HepG2 (cell line): ENCODE data around the gene DMXL1. TPM values are rescaled to one million over a fixed set of nuclear protein-coding genes. Genes with fewer than 3 reads are reported as not detected.

ENCODE experiments used
- ATAC-seq: fragments of 200-7000 bp; cut with Tn5 transposase; 3 replicates; pipeline ENCODE4 v1.9.1; 2020; ENCODE audit warnings: mild to moderate bottlenecking, moderate library complexity
- BruUV-seq: library from RNA; stranded (reverse); fragments of 400-500 nt; replicated peaks from 2 replicates; lab custom pipeline; 2021; lab: Mats Ljungman, UMichigan
- CTCF ChIA-PET: fragments of 300-600 bp; formaldehyde crosslinking; extraction: SDS; loops from one replicate; lab custom pipeline; 2021; ENCODE audit warnings: low total read pairs, inconsistent platforms, low intra/inter-chr PET ratio; lab: Yijun Ruan, JAX
- POLR2A ChIA-PET: fragments of 350-600 bp; sonication (Branson Sonifier 250); formaldehyde crosslinking; loops from one replicate; lab custom pipeline; 2020; ENCODE audit warnings: antibody characterized with exemption, inconsistent platforms; lab: Yijun Ruan, JAX
- DNase-seq: peaks from one replicate; pipeline ENCODE4 v3.0.0-alpha.2; 2015; ENCODE audit warnings: low spot score
- FAIRE-seq: peaks from 3 replicates; lab custom pipeline; 2011; peaks lifted over from hg19 to GRCh38; lab: Jason Lieb, UNC
- H2AFZ ChIP-seq: one replicate; pipeline ENCODE4 v1.6.1; 2011; ENCODE audit warnings: low read length, inconsistent platforms
- H3K27ac ChIP-seq: fragments of 300-600 bp; 3 replicates; pipeline ENCODE4 v1.8.0; 2011; ENCODE audit warnings: mixed run types, mild to moderate bottlenecking, mixed read lengths, low read length, inconsistent platforms; ENCODE audit not compliant: insufficient read depth; ENCODE audit errors: extremely low read length
- H3K27me3 ChIP-seq, 2 experiments: fragments of 200-600 bp in 1 of 2; 2 replicates in 1 of 2; 3 replicates in 1 of 2; pipeline versions ENCODE4 v1.6.0 to v1.8.0; 2011; ENCODE audit warnings: low read length in 2 of 2, mild to moderate bottlenecking in 2 of 2, moderate library complexity in 2 of 2, inconsistent platforms in 1 of 2; ENCODE audit not compliant: insufficient read depth in 2 of 2, control insufficient read depth in 1 of 2
- H3K36me3 ChIP-seq, 2 experiments: fragments of 200-600 bp in 1 of 2; replicated peaks in 1 of 2; 2 replicates in 1 of 2; 3 replicates in 1 of 2; pipeline versions ENCODE4 v1.5.1 to v1.8.0; 2011; ENCODE audit warnings: low read length in 2 of 2, inconsistent platforms in 1 of 2; ENCODE audit not compliant: insufficient read depth in 2 of 2, control insufficient read depth in 1 of 2
- H3K4me1 ChIP-seq: 2 replicates; pipeline ENCODE4 v1.5.1; 2012; ENCODE audit warnings: low read length, inconsistent platforms; ENCODE audit not compliant: insufficient read depth
- H3K4me2 ChIP-seq: 2 replicates; pipeline ENCODE4 v1.6.0; 2011; ENCODE audit warnings: low read depth, low read length, inconsistent platforms
- H3K4me3 ChIP-seq, 3 experiments: fragments of 200-600 bp in 1 of 3; sonication (generic), shearing (Covaris generic) in 1 of 3; replicated peaks in 1 of 3; 2 replicates each; pipeline ENCODE4 v1.5.1; 2011 to 2016; ENCODE audit warnings: low read length in 3 of 3, inconsistent platforms in 2 of 3, low read depth in 2 of 3, mild to moderate bottlenecking in 2 of 3, control low read depth in 1 of 3, mixed read lengths in 1 of 3; ENCODE audit not compliant: insufficient read depth in 1 of 3
- H3K79me2 ChIP-seq: one replicate; pipeline ENCODE4 v1.6.1; 2011; ENCODE audit warnings: low read length, inconsistent platforms; ENCODE audit not compliant: insufficient read depth
- H3K9ac ChIP-seq: 2 replicates; pipeline ENCODE4 v1.6.0; 2011; ENCODE audit warnings: mild to moderate bottlenecking, low read depth, low read length, inconsistent platforms; ENCODE audit not compliant: insufficient read depth
- H3K9me3 ChIP-seq: 2 replicates; pipeline ENCODE4 v1.5.1; 2012; ENCODE audit warnings: mild to moderate bottlenecking, low read length
- H4K20me1 ChIP-seq: 2 replicates; pipeline ENCODE4 v1.6.0; 2011; ENCODE audit warnings: inconsistent platforms, mild to moderate bottlenecking, low read length, moderate library complexity; ENCODE audit not compliant: insufficient read depth
- GABPB1 ChIP-seq: IDR thresholded peaks from 2 replicates; pipeline ENCODE4 v1.6.1; 2016; ENCODE audit warnings: mild to moderate bottlenecking, missing genetic modification reagents, moderate library complexity, missing compliant biosample characterization
- PLRG1 ChIP-seq: fragments of 450-650 bp; conservative IDR thresholded peaks from 2 replicates; pipeline ENCODE4 v1.6.1; 2016
- SMYD3 ChIP-seq: sonication (generic); formaldehyde crosslinking; IDR thresholded peaks from 2 replicates; pipeline ENCODE4 v1.8.1; 2023; ENCODE audit warnings: mild to moderate bottlenecking, missing genetic modification reagents
- SP1 ChIP-seq, 2 experiments: fragments of 450-650 bp in 1 of 2; sonication (generic) in 1 of 2; formaldehyde crosslinking in 1 of 2; IDR thresholded peaks; 2 replicates each; pipeline versions ENCODE4 v1.4.0 to v1.6.1; 2016 to 2020; ENCODE audit warnings: missing genetic modification reagents in 1 of 2
- TEAD2 ChIP-seq: sonication (generic); formaldehyde crosslinking; IDR thresholded peaks from 2 replicates; pipeline ENCODE4 v1.9.0; 2021; ENCODE audit warnings: missing genetic modification reagents
- ZFP90 ChIP-seq: sonication (generic); formaldehyde crosslinking; IDR thresholded peaks from 2 replicates; pipeline ENCODE4 v1.8.0; 2022; ENCODE audit warnings: missing genetic modification reagents, mild to moderate bottlenecking, inconsistent platforms, borderline replicate concordance
- ZNF10 ChIP-seq: sonication (generic); formaldehyde crosslinking; IDR thresholded peaks from 2 replicates; pipeline ENCODE4 v1.4.0; 2020; ENCODE audit warnings: mild to moderate bottlenecking, low read depth, missing genetic modification reagents, borderline replicate concordance
- ZNF546 ChIP-seq: sonication (generic); formaldehyde crosslinking; conservative IDR thresholded peaks from 2 replicates; pipeline ENCODE4 v1.8.1; 2023; ENCODE audit warnings: mild to moderate bottlenecking, missing genetic modification reagents
- ZNF564 ChIP-seq: sonication (generic); formaldehyde crosslinking; IDR thresholded peaks from 2 replicates; pipeline ENCODE4 v1.8.1; 2023; ENCODE audit warnings: mild to moderate bottlenecking, missing genetic modification reagents
- ZNF766 ChIP-seq: sonication (generic); formaldehyde crosslinking; IDR thresholded peaks from 2 replicates; pipeline ENCODE4 v1.5.0; 2020; ENCODE audit warnings: missing genetic modification reagents, borderline replicate concordance
- WGBS: methylation state at CpG from one replicate; pipeline ENCODE4 v1.1.6; 2017; ENCODE audit warnings: low lambda C conversion rate; 5-methylcytosine and 5-hydroxymethylcytosine counted together
- in situ Hi-C: cut with HindIII; loops from 2 replicates; pipeline ENCODE4 v1.10.0; 2017; ENCODE audit warnings: low pct_unique_long_range_greater_than_20kb; ENCODE audit not compliant: extremely low pct_ligation_motif_present
- intact Hi-C: fragments of 100-400 bp; cut with micrococcal nuclease; formaldehyde crosslinking; loops from one replicate; pipeline ENCODE4 v1.10.0; 2022; ENCODE audit not compliant: unreplicated experiment
- polyA plus RNA-seq, 8 experiments: library from polyadenylated mRNA; depleted of rRNA in 3 of 8; stranded (reverse) in 7 of 8; unstranded in 1 of 8; fragments of >200 nt; fragmentation: Illumina TruSeq in 4 of 8; extraction: Trizol in 4 of 8; gene quantifications; 2 replicates each; pipeline versions ENCODE4 v1.2.1 to v1.2.3, GENCODE V29; 2011 to 2016; ENCODE audit warnings: low read depth in 4 of 8, missing spikeins in 1 of 8, mixed read lengths in 1 of 8; ENCODE audit not compliant: insufficient read depth in 1 of 8
- total RNA-seq, 5 experiments: library from RNA; depleted of rRNA; stranded (reverse); fragments of >200 nt; fragmentation: Illumina TruSeq; extraction: Trizol; gene quantifications; 2 replicates each; pipeline ENCODE4 v1.2.3, GENCODE V29; 2016; ENCODE audit warnings: low read depth in 1 of 5
- TF ChIP-seq, protein P1 (sequence below), 2 experiments: sonication (generic) in 1 of 2; formaldehyde crosslinking in 1 of 2; IDR thresholded peaks; 2 replicates each; pipeline versions ENCODE4 v1.6.1 to v1.9.0; 2014 to 2022; ENCODE audit warnings: antibody characterized with exemption in 1 of 2, borderline replicate concordance in 1 of 2, inconsistent platforms in 1 of 2, low read depth in 1 of 2, missing genetic modification reagents in 1 of 2
- TF ChIP-seq, protein P2 (sequence below): sonication (generic); formaldehyde crosslinking; IDR thresholded peaks from 2 replicates; pipeline ENCODE4 v1.4.0; 2020; ENCODE audit warnings: mild to moderate bottlenecking, missing genetic modification reagents
- TF ChIP-seq, protein P3 (sequence below): sonication (generic); formaldehyde crosslinking; IDR thresholded peaks from 2 replicates; pipeline ENCODE4 v1.4.0; 2020; ENCODE audit warnings: low read depth, missing genetic modification reagents

Gene DMXL1
- total and polyA plus RNA-seq, 2 of the 13 experiments (the other 11 are each of a cell fraction or from before 2014, with no cell fraction given): 6.9 to 18.6 TPM

DNA sequence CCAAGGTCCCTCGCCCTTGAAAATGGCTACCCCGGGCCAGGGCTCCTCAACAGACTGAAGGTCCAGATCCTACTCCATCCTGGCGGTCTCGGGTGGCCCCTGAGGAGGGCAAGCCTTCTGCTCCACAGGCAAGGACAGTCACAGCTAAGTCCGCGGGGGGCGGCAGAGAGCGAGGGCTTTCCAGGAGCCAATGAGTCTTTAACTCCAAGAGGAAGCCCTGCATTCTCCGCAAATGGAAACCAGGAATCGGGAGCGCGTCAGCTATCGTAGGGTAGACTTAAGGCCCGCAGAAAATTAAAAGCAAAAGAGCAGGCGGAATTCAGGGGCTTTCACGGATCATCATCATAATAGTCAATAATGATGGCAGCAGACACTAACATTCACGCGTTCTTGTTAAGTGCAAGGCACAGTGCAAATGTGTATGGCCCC, 197.1 kb downstream of the DMXL1 start:
- DNase-seq (peak; percentile 91), ATAC-seq (peak; percentile 93), FAIRE-seq (peak; percentile 90)
- H3K36me3 ChIP-seq: no peaks in the 10 kb centered on the region
- no peaks in the 10 kb centered on the region; a peak in 1 of 5 replicates for H3K27me3 ChIP-seq
- TSS peak; percentile 87 for BruUV-seq
- CTCF ChIA-PET: interaction anchor here (1.1 to 1.3 kb wide), 2 partner anchors 35 to 144 kb away, joined by 3 read pairs; no protein-coding TSS in a partner anchor
- peaks cover 34% of the 10 kb centered on the region for H3K4me1 ChIP-seq
- intact Hi-C loops: loop anchor here (1.0 to 2.0 kb wide), 3 partner anchors 21 to 144 kb away; no protein-coding TSS in a partner anchor
- H3K4me2 ChIP-seq: peak overlapping the region; percentile 83
- peak overlapping the region; percentile 79 for H3K9ac ChIP-seq
- no peaks in the 10 kb centered on the region for H4K20me1 ChIP-seq
- no peaks in the 10 kb centered on the region for H3K9me3 ChIP-seq
- peak overlapping the region; percentile 99 for H2AFZ ChIP-seq
- WGBS: 3% methylated on average over 16 of the region's 18 CpGs
- in situ Hi-C loops: no loop called here
- peak overlapping the region; percentile 78 for H3K27ac ChIP-seq
- H3K79me2 ChIP-seq: peaks cover 3% of the 10 kb centered on the region
- POLR2A ChIA-PET: interaction anchor here (0.9 to 2.9 kb wide), 18 partner anchors 9 to 280 kb away, joined by 3 to 44 read pairs (median 4); partner anchors contain the start of genes DMXL1, DTWD2 and HSD17B4
- H3K4me3 ChIP-seq: peak overlapping the region; percentile 76 to 96 (median 87)
- TF ChIP-seq, protein P1, sequence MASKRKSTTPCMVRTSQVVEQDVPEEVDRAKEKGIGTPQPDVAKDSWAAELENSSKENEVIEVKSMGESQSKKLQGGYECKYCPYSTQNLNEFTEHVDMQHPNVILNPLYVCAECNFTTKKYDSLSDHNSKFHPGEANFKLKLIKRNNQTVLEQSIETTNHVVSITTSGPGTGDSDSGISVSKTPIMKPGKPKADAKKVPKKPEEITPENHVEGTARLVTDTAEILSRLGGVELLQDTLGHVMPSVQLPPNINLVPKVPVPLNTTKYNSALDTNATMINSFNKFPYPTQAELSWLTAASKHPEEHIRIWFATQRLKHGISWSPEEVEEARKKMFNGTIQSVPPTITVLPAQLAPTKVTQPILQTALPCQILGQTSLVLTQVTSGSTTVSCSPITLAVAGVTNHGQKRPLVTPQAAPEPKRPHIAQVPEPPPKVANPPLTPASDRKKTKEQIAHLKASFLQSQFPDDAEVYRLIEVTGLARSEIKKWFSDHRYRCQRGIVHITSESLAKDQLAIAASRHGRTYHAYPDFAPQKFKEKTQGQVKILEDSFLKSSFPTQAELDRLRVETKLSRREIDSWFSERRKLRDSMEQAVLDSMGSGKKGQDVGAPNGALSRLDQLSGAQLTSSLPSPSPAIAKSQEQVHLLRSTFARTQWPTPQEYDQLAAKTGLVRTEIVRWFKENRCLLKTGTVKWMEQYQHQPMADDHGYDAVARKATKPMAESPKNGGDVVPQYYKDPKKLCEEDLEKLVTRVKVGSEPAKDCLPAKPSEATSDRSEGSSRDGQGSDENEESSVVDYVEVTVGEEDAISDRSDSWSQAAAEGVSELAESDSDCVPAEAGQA (IDR thresholded peaks at IDR 0.05; ENCODE audit: low read depth): 0 out of 2 replicates have a peak, but pooled peaks have one; percentile 8
- TF ChIP-seq, protein P1 (CRISPR knock-in tag; IDR thresholded peaks at IDR 0.05; ENCODE audit: borderline replicate concordance): no peak
- TF ChIP-seq GABPB1: no peak
- no peak for TF ChIP-seq ZNF564 (CRISPR knock-in tag)
- no peak for TF ChIP-seq ZNF10
- TF ChIP-seq, protein P2, sequence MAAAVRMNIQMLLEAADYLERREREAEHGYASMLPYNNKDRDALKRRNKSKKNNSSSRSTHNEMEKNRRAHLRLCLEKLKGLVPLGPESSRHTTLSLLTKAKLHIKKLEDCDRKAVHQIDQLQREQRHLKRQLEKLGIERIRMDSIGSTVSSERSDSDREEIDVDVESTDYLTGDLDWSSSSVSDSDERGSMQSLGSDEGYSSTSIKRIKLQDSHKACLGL (CRISPR knock-in tag): no peak
- TF ChIP-seq PLRG1: no peak
- 0 out of 2 replicates have a peak, but pooled peaks have one; percentile 58 for TF ChIP-seq TEAD2 (CRISPR knock-in tag)
- no peak for TF ChIP-seq ZNF766 (CRISPR knock-in tag)
- TF ChIP-seq, protein P3, sequence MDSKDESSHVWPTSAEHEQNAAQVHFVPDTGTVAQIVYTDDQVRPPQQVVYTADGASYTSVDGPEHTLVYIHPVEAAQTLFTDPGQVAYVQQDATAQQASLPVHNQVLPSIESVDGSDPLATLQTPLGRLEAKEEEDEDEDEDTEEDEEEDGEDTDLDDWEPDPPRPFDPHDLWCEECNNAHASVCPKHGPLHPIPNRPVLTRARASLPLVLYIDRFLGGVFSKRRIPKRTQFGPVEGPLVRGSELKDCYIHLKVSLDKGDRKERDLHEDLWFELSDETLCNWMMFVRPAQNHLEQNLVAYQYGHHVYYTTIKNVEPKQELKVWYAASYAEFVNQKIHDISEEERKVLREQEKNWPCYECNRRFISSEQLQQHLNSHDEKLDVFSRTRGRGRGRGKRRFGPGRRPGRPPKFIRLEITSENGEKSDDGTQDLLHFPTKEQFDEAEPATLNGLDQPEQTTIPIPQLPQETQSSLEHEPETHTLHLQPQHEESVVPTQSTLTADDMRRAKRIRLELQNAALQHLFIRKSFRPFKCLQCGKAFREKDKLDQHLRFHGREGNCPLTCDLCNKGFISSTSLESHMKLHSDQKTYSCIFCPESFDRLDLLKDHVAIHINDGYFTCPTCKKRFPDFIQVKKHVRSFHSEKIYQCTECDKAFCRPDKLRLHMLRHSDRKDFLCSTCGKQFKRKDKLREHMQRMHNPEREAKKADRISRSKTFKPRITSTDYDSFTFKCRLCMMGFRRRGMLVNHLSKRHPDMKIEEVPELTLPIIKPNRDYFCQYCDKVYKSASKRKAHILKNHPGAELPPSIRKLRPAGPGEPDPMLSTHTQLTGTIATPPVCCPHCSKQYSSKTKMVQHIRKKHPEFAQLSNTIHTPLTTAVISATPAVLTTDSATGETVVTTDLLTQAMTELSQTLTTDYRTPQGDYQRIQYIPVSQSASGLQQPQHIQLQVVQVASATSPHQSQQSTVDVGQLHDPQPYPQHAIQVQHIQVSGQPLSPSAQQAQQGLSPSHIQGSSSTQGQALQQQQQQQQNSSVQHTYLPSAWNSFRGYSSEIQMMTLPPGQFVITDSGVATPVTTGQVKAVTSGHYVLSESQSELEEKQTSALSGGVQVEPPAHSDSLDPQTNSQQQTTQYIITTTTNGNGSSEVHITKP (CRISPR knock-in tag): no peak
- TF ChIP-seq SP1 (IDR thresholded peaks at IDR 0.05): no peak
- TF ChIP-seq SP1 (CRISPR knock-in tag; IDR thresholded peaks at IDR 0.05): no peak
- TF ChIP-seq ZFP90 (CRISPR knock-in tag): no peak
- TF ChIP-seq SMYD3: no peak
- 0 out of 2 replicates have a peak, but pooled peaks have one; percentile 11 for TF ChIP-seq ZNF546 (CRISPR knock-in tag)
